IPS-20b (cell line): ENCODE results near the gene INTS13.

Source experiments
- H3K27ac ChIP-seq: one replicate; pipeline ENCODE4 v1.5.1; 2013; ENCODE audit warnings: low read length
- H3K27me3 ChIP-seq: 2 replicates; pipeline ENCODE4 v1.6.1; 2013; ENCODE audit warnings: mild to moderate bottlenecking, low read length, inconsistent platforms; ENCODE audit not compliant: insufficient read depth
- H3K36me3 ChIP-seq: 2 replicates; pipeline ENCODE4 v1.6.1; 2013; ENCODE audit warnings: low read depth, mild to moderate bottlenecking, inconsistent platforms, low read length, moderate library complexity; ENCODE audit not compliant: insufficient read depth
- H3K4me1 ChIP-seq: 2 replicates; pipeline ENCODE4 v1.6.1; 2013; ENCODE audit warnings: mild to moderate bottlenecking, control low read depth, inconsistent platforms, low read length, moderate library complexity; ENCODE audit not compliant: insufficient read depth
- H3K4me3 ChIP-seq: 2 replicates; pipeline ENCODE4 v1.5.1; 2013; ENCODE audit warnings: mild to moderate bottlenecking, low read length, inconsistent platforms
- H3K9ac ChIP-seq: 2 replicates; pipeline ENCODE4 v1.6.1; 2013; ENCODE audit warnings: low read depth, mild to moderate bottlenecking, inconsistent platforms, low read length, moderate library complexity
- H3K9me3 ChIP-seq: 2 replicates; pipeline ENCODE4 v1.6.1; 2013; ENCODE audit warnings: mild to moderate bottlenecking, low read depth, low read length, inconsistent platforms; ENCODE audit not compliant: insufficient read depth

Gene INTS13

GRCh38 chr12:26953447-26953846, 15.7 kb upstream of the INTS13 start:
- Histone ChIP-seq H3K4me3 (no peak overlapping the region), H3K27me3 (no peaks in the 10 kb centered on the region), H3K36me3 (peaks cover 26% of the 10 kb centered on the region), H3K4me1 (no peaks in the 10 kb centered on the region), H3K9me3 (no peaks in the 10 kb centered on the region), H3K9ac (no peak overlapping the region), H3K27ac (no peak overlapping the region)

DNA sequence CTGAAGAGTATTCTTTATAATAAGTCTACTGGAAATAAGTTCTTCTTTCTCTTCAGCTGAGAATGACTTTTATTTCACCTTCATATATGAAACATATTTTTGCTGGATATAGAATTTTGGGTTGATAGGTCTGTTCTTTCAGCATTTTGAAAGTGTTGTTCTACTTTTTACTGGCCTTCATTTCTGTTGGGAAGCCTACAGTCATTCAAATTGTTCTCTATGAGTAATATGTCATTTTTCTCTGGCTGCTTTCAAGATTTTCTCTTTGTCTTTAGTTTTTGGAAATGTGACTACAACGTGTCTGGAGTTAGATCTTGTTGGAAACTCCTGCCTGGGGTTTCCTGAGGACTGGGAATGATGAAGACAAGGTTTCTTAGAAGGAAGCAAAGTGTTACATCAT, 10.5 kb upstream of the INTS13 start:
- Histone ChIP-seq H3K9me3 (no peaks in the 10 kb centered on the region), H3K9ac (no peak overlapping the region)

DNA sequence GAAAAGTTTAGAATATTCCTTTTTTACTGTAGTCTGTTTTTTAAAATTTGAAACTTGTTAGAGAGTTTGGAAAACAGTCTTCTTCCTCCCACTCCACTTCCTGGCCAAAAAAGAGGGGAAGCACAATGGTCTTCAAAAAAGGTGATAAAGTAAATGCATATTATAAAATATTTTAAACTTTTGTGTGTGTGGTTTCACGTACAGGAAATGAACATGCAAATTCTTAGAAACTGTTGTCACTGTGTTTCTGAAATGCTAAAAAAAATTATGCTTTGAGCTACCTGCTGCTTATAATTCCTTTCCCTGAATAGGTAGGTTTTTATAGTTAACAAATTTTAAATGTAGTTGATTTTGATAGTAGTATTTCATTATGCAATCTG, 3.4 kb upstream of the INTS13 start:
- Histone ChIP-seq H3K9me3 (no peaks in the 10 kb centered on the region), H3K27ac (no peak overlapping the region), H3K4me1 (peaks cover 11% of the 10 kb centered on the region), H3K36me3 (no peaks in the 10 kb centered on the region), H3K27me3 (no peaks in the 10 kb centered on the region), H3K9ac (no peak overlapping the region), H3K4me3 (no peak overlapping the region)

More for the DNA sequence above, 10.5 kb upstream of the INTS13 start:
- Histone ChIP-seq H3K36me3 (no peaks in the 10 kb centered on the region), H3K4me3 (no peak overlapping the region), H3K27me3 (no peaks in the 10 kb centered on the region), H3K4me1 (no peaks in the 10 kb centered on the region), H3K27ac (no peak overlapping the region)

- Histone ChIP-seq H3K27ac (no peak overlapping the region), H3K27me3 (no peaks in the 10 kb centered on the region), H3K4me3 (no peak overlapping the region), H3K9me3 (no peaks in the 10 kb centered on the region), H3K36me3 (no peaks in the 10 kb centered on the region), H3K4me1 (peaks cover 14% of the 10 kb centered on the region), H3K9ac (no peak overlapping the region)
Measured at GRCh38 chr12:26940516-26941214, 2.9 kb upstream of the INTS13 start.

- Histone ChIP-seq H3K36me3 (no peaks in the 10 kb centered on the region), H3K27ac (no peak overlapping the region), H3K9me3 (no peaks in the 10 kb centered on the region), H3K9ac (no peak overlapping the region), H3K4me3 (peak overlapping the region; percentile 96; the same call in 1 of the 2 replicates), H3K27me3 (no peaks in the 10 kb centered on the region), H3K4me1 (peaks cover 14% of the 10 kb centered on the region)
Measured at GRCh38 chr12:26939953-26940352, 2.2 kb upstream of the INTS13 start.

GRCh38 chr12:26939192-26939832, 1.5 kb upstream of the INTS13 start:
- Histone ChIP-seq H3K27ac (no peak overlapping the region), H3K36me3 (peaks cover 4% of the 10 kb centered on the region; the same call in 1 of the 2 replicates), H3K27me3 (no peaks in the 10 kb centered on the region), H3K4me3 (peak overlapping the region; percentile 96), H3K4me1 (peaks cover 14% of the 10 kb centered on the region), H3K9me3 (no peaks in the 10 kb centered on the region), H3K9ac (peak overlapping the region; percentile 94)

DNA sequence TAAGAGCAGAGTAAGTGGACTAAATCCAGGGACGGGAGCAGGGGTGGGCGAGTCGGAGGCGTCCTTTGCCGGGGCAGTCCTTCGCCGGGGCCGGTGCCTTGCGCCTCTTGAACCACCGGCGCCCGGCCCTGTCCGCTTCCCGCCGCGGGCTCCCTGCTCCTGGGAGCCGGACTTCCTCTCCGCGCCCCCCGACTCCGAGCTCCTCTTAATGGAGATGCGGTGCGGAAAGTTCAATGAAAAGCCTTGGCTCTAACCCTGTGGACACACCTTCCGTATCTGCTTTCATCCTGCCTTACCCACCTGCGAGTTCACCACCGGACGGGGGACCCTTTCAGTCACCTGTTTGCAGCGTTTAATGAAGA, 901 bp upstream of the INTS13 start:
- Histone ChIP-seq H3K36me3 (peaks cover 10% of the 10 kb centered on the region; the same call in 1 of the 2 replicates), H3K27ac (peak overlapping the region; percentile 66), H3K4me1 (peaks cover 14% of the 10 kb centered on the region), H3K9me3 (no peaks in the 10 kb centered on the region), H3K9ac (peak overlapping the region; percentile 94), H3K27me3 (no peaks in the 10 kb centered on the region), H3K4me3 (peak overlapping the region; percentile 96)

GRCh38 chr12:26937443-26937862, 328 bp downstream of the INTS13 start:
- Histone ChIP-seq H3K9ac (peak overlapping the region; percentile 94), H3K27ac (peak overlapping the region; percentile 53), H3K9me3 (no peaks in the 10 kb centered on the region), H3K36me3 (peaks cover 22% of the 10 kb centered on the region), H3K4me1 (peaks cover 14% of the 10 kb centered on the region), H3K4me3 (peak overlapping the region; percentile 96), H3K27me3 (no peaks in the 10 kb centered on the region)

DNA sequence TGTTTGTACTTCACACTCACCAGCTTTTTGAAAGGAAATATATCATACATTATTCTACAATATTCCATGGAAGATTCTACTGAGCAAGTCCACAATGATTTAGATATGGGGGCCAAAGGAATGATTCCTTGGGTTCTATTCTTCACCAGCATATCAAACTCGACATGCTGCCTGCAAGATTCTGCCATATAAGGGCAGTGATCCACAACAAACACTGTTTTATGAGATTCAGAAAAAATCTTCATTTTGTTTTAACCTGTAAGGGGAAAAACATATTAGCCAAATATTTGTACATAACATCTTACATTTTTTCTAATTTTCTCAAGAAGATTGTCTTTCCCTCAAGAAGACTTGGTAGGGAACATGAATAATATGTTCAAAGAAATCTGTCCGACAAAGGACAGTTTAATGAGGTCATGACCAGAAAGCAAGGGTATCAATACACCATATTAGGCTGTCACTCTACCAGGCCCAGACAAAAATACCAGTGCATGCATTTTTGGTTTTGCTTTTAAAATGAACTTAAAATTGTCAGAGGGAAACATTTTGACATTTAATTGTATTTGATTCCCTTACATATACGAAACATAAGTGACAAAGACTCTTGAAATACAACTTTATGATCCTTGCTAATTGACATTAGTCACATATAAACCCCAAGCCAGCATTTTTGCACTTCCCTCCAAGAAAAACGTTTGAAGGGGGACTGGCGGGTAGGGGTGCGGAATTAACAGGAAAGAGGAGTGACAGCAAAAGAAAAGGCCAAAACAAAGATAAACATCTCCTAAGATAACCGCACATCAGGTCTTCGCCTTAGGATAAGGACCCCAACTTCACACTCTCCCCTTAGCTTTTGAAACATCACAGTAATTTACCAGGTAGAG, 980 bp downstream of the INTS13 start:
- no peaks in the 10 kb centered on the region for H3K27me3 ChIP-seq
- no peaks in the 10 kb centered on the region for H3K9me3 ChIP-seq
- H3K4me1 ChIP-seq = peaks cover 14% of the 10 kb centered on the region
- peaks cover 29% of the 10 kb centered on the region for H3K36me3 ChIP-seq
- peak overlapping the region; percentile 94 for H3K9ac ChIP-seq
- peak overlapping the region; percentile 96 for H3K4me3 ChIP-seq
- no peak overlapping the region for H3K27ac ChIP-seq

- Histone ChIP-seq H3K9ac (no peak overlapping the region), H3K27ac (no peak overlapping the region), H3K4me3 (peak overlapping the region; percentile 96)
Measured at GRCh38 chr12:26935636-26936378, 2.0 kb downstream of the INTS13 start.

GRCh38 chr12:26929590-26929989, 8.2 kb downstream of the INTS13 start:
- Histone ChIP-seq H3K27me3 (no peaks in the 10 kb centered on the region), H3K9ac (no peak overlapping the region), H3K4me3 (no peak overlapping the region), H3K36me3 (peaks cover 82% of the 10 kb centered on the region), H3K4me1 (no peaks in the 10 kb centered on the region), H3K9me3 (no peaks in the 10 kb centered on the region), H3K27ac (no peak overlapping the region)

More at GRCh38 chr12:26935636-26936378, 2.0 kb downstream of the INTS13 start:
- peaks cover 34% of the 10 kb centered on the region for H3K36me3 ChIP-seq
- H3K27me3 ChIP-seq = no peaks in the 10 kb centered on the region
- no peaks in the 10 kb centered on the region for H3K9me3 ChIP-seq
- H3K4me1 ChIP-seq = peaks cover 14% of the 10 kb centered on the region
